ENCODE results near the gene GAB2. TPM values are rescaled to one million over a fixed set of nuclear protein-coding genes. Genes with fewer than 3 reads are reported as not detected.

GAB2 gene
- total and polyA plus RNA-seq, 10 of the 15 experiments (the other 5 are each of a cell fraction or from before 2014, with no cell fraction given): 0.69 to 12.6 (median 3.8) TPM

- TF ChIP-seq E4F1 (IDR thresholded peaks at IDR 0.05; ENCODE audit: borderline replicate concordance, partially characterized antibody) (no peak), POLR2AphosphoS5 (IDR thresholded peaks at IDR 0.05; ENCODE audit: low read length) (no peak), POU2F2 (IDR thresholded peaks at IDR 0.05; ENCODE audit: borderline replicate concordance, low read depth, low read length) (no peak), ASH2L (IDR thresholded peaks at IDR 0.05; ENCODE audit: borderline replicate concordance, low read depth) (no peak), DPF2 (IDR thresholded peaks at IDR 0.05) (no peak), CTCF (IDR thresholded peaks at IDR 0.05 in 2 of 3, conservative IDR thresholded peaks at IDR 0.05 in 1 of 3; ENCODE audit: control insufficient read depth in 2 of 3, extremely low read depth in 1 of 3, insufficient read depth in 1 of 3, low read depth in 3 of 3, low read length in 3 of 3) (no peak)
These were observed 26.8 kb downstream of the GAB2 start (continued) for GRCh38 chr11:78390809-78391208.

GRCh38 chr11:78386215-78386941 lies 31.2 kb downstream of the GAB2 start:
- RAD21 ChIA-PET (ENCODE audit: unreplicated experiment): no interaction called here
- no TSS peak for BruUV-seq (replicated peaks)
- Histone ChIP-seq H3K4me2 (ENCODE audit: control insufficient read depth, insufficient read depth) (no peak overlapping the region), H4K20me1 (ENCODE audit: control insufficient read depth, insufficient read depth) (no peaks in the 10 kb centered on the region), H3K9ac (ENCODE audit: control insufficient read depth, insufficient read depth, low read length) (no peak overlapping the region), H3K79me2 (ENCODE audit: control insufficient read depth, insufficient read depth, low read length) (no peaks in the 10 kb centered on the region), H3K9me3 (replicated peaks; ENCODE audit: control insufficient read depth, insufficient read depth, low read length) (peaks cover 4% of the 10 kb centered on the region; the same call in 2 of the 3 replicates), H3K36me3 (ENCODE audit: control insufficient read depth in 2 of 2, insufficient read depth in 2 of 2, low read length in 1 of 2) (no peaks in the 10 kb centered on the region), H3K27me3 (replicated peaks in 1 of 2; ENCODE audit: control insufficient read depth in 2 of 2, insufficient read depth in 2 of 2, low read length in 1 of 2) (no peaks in the 10 kb centered on the region), H2AFZ (ENCODE audit: control insufficient read depth, low read depth, low read length) (no peak overlapping the region), H3K27ac (ENCODE audit: control insufficient read depth, insufficient read depth) (no peak overlapping the region), H3K4me3 (no peak overlapping the region), H3K4me1 (ENCODE audit: control insufficient read depth, insufficient read depth, low read length) (no peaks in the 10 kb centered on the region)
- TF ChIP-seq NRF1 (conservative IDR thresholded peaks at IDR 0.05; ENCODE audit: low read depth, low read length): no peak
- no peak for TF ChIP-seq NBN (IDR thresholded peaks at IDR 0.05)
- TF ChIP-seq SRF (IDR thresholded peaks at IDR 0.05; ENCODE audit: low read depth in 2 of 2, low read length in 2 of 2): no peak
- FAIRE-seq (no peak), DNase-seq (ENCODE audit: low read depth, low spot score) (no peak), ATAC-seq (no peak)
- SMC1A ChIA-PET (ENCODE audit: uncharacterized antibody, unreplicated experiment): interaction anchor here (2.6 kb wide), 1 partner anchor 158 kb away, joined by 9 read pairs; no protein-coding TSS in a partner anchor
- intact Hi-C loops (cut with micrococcal nuclease; ENCODE audit: unreplicated experiment): no loop called here
- in situ Hi-C loops (cut with MboI): no loop called here
- POLR2A ChIA-PET: no interaction called here
- 67% methylated on average over 3 of the region's 3 CpGs for WGBS (ENCODE audit: insufficient coverage, insufficient replicate concordance, low lambda C conversion rate, missing lambda C conversion rate)
- CTCF ChIA-PET: no interaction called here
